Measurements from ENCODE around the gene LMCD1.

The LMCD1 gene

DNA sequence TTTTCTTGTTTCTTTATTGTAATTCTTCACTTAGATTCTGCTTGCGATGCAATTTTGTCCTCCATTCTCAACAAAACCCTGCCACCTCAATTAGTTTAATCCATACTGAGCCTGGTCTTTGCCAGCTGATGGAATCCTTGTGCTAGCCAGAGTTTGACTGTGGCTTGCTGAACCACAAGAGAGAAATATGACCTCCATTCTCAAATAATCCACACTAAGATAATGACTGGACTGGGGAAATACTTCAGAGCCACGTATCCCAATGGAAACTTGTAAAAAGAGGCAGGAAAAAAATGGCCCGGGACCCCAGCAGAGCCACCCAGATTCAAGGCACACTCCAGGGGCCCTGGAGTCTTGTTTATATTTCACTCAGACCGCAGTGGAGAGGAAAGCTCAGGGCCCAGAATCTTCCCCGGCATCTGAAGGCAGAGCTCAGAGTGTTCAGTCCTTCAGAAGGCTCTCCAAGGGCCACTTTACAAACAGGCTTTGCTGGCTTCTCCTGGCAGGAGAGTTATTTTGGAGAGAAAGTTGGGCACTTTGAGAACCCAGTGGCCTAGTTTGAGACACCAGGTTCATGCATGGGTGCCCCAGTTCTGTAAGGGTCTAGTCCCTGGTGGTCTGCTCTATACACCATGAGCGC, 80.3 kb downstream of the LMCD1 start:
- DNase-seq (ENCODE audit: low read depth in 2 of 2), result no peak

DNA sequence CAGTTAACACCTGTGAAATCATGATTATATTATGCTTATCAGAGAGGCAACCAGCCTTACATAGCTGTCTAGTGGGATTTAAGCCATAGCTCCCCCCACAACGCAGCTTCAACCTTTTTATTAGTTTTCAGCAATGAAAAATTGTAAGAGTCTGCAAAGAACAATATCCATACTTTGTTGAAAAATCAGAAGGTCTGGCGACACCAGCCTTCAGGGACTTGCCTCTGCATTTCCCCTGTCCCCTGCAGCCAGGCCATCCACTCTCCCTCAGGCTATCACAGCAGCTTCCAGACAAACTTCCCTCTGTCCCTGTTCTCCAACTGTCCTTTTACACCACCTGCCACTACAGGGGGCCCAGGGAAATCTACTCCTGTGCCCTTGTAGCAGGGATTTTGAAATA, 83.0 kb downstream of the LMCD1 start:
- no peak for DNase-seq (ENCODE audit: low read depth in 2 of 2)

DNA sequence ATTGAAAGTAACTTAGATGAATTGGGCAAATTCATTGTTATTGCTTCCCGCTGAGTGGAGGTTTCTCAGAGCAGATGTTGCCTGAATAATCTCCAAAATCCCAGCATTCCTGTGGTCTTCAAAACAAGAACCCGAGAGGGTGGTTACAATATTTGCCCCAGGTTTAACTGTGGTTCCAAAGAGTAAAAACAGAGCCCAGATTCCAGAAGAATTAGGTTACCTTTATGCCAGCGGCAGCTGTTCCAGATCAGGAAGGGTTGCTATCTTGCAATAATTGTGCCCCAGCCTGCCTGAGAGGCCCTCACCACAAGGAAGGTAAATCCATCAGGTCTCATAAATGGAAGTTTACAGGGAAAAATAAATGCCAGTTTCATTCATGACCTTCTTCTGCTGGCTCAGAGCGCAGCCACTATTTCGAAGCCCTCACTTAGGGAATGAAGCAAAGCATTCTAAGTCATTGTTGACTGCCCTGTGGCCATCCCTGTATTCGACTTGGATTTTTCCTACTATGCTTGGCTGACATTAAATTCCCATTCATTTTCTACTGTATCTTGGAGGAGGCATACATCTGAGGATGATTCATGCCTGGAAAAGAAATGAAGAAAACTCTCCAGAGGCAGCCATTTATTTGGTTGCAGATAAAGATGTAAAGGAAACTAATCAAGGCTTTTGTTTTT, 88.4 kb downstream of the LMCD1 start:
- DNase-seq (ENCODE audit: low read depth in 2 of 2), result no peak

DNA sequence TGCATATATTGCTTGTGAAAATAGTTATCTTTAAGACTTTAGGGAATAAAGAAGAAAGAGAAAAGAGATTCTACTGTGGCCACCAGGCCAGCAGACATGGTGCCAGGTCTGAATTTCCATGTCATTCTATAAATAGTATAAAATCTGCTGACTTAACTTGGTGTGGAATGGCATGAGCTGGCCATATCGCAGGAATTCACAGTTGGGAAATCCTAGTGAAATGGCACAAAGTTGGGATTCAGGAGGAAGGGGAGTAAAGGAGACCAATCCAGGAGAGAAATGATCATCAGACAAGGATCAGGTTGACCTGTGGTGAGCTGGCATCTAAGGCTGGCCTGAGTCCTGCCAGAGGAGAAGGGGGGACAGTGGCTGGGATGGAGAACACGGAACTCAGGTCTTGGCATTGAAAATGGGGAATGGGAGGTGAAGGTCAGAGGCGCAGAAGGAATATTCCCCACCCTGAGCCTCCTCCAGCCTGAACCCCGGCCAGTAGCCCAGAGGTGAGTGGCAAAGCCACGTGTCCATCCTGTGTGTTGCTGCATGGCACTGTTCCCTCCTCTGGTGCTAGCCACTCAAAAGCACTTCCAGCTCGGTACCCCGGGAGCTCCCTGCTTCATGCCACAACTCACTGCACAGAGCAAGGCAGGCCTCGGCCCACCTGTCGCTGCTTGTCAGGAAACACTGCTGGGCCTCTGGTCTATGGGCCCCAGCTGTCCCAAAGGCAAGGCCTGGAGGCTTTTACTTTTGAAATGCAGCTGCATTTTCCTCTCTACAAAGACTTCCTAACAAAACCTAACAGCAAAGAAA, 91.6 kb downstream of the LMCD1 start:
- no peak for DNase-seq (ENCODE audit: low read depth in 2 of 2)

DNA sequence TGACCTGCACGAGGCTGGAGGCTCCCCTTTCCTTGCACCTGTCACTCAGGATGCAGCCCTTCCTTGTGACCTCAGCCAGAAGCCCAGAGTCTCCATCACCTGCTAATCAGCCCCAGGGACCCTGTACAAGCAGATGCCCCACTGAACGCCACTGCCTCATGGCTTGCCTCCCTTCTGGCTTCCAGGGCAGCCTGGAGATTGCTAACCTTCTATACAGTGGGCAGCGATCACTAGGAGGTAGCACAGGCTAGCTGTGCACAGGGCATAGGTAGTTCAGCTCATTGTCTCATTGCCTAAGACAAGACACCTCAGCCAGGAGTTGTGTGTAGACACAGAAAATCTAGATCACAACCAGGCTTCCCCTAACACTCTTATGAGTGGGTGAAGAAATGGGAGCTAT, 93.6 kb downstream of the LMCD1 start:
- DNase-seq (ENCODE audit: low read depth in 2 of 2), result no peak

DNA sequence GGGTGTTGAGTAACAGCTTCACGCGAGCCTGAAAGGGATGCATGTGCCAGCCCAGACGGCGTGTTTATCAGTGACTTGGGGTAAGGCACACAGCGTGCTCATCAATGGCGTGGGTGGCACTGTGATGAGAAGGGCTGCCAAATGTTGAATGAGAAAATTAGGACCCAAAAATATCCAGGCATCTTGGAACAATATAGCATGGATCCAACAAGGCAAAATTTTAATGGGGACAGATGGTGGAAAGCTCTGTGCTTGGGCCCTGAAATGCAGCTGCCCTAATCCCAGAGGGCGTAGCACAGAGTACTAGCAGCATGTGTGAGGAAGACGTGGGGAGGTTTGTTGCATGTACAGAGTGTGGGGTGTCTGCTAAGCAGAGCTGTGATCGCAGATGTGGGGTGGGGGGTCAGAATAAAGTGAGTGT, 94.1 kb downstream of the LMCD1 start:
- no peak for DNase-seq (ENCODE audit: low read depth in 2 of 2)

DNA sequence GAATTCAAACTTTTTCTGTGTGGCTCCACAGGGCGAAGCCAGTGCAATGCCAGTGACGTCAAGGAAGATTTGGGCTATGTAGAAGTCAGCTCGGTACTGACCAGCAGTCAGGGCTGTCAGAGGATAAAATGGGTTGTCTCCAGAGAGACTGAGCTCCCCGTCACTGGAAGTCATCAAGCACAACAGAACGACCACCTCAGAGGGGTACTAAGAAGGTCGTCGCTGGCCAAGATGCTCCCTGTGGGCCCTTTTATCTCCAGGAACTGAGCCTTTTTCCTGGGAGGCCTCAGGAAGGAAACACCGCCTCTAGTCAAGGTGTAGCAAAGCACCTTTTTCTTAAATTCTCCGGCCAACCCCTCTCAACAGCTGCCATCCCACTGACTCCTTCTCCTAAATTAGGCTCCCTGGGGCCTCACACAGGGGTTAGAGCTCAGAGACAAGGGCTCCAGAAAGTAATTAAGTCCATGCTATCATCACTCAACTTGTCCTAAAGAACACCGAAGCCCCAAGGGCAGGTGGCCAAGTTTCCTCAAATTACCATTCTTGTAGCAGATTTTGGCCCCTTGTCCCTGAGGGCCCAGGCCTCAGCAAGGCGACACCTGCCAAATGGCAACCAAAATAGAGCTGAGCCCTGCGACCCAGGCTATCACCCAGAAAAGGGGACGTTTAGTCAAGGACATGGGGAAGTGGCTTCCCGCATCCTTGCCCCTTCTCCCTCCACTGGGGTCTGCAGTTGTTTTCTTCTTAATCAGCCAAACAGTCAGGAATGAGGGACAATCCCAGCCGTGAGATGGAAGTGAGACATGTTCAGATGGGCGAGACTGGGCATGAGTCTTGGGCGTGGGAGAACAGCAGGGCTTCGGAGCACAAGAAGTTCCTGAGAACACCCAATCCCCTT, 94.9 kb downstream of the LMCD1 start:
- no peak for DNase-seq (ENCODE audit: low read depth in 2 of 2)

DNA sequence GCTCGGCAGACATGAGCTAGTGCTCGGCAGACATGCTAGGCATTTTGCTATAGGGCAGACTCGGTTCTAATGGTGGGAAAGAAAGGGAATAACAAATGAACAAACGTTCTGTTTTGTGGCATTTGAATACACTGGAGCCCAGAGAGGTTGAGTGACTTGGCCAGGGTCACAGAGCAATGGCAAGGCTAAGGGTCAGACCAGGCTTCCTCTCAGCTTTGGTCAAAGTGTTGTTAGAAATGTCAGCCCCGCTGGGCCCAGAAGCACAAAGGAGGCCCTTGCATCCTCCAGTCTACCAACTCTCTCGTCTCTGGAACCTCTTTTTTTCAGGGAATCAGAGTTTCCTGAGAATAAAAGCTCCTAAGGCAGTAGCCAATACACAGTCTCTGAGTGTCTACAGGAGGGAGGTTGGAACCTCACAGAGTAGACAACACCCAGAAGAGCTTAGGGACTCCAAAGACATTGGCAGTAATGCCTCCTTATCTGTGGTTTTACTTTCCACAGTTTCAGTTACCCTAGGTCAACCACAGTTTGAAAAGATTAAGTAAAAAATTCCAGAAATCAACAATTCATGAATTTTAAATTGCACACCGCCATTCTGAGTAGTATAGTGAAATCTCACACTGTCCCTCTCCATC, 95.7 kb downstream of the LMCD1 start:
- DNase-seq (ENCODE audit: low read depth in 2 of 2), result no peak

DNA sequence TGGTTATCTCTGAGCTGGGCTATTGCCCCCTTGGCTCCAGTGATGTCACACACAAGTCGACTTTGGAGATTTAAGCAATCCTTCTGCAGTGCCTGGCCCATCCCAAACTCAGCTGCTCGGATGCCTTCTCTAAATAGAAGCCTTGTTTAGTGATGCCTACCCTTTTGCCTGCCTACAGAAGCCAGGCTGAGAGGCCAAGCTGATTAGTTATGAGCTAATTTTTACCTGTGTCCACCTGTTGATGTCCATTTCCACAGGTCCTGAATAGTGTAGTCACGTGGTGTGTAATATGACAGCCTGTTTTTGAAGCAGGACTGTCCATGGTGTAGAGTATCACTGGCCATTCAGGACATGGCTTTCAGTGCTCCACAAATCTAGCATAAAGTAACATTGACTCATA, 97.5 kb downstream of the LMCD1 start:
- DNase-seq (ENCODE audit: low read depth in 2 of 2), result no peak

DNA sequence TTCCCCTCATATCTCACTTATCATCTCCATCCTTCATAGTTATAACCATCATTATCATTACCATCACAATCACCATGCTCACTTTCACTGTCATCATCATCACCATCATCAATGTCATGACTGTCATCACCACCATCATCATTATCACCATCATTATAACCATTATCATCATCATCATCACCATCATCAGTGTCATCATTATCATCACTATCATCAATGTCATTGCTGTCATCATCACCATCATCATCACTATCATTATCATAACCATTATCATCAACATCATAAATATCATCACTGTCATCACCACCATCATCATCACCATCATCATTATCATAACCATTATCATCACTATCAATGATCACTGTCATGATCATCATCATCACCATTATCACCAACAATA, 98.8 kb downstream of the LMCD1 start:
- no peak for DNase-seq (ENCODE audit: low read depth in 2 of 2)

DNA sequence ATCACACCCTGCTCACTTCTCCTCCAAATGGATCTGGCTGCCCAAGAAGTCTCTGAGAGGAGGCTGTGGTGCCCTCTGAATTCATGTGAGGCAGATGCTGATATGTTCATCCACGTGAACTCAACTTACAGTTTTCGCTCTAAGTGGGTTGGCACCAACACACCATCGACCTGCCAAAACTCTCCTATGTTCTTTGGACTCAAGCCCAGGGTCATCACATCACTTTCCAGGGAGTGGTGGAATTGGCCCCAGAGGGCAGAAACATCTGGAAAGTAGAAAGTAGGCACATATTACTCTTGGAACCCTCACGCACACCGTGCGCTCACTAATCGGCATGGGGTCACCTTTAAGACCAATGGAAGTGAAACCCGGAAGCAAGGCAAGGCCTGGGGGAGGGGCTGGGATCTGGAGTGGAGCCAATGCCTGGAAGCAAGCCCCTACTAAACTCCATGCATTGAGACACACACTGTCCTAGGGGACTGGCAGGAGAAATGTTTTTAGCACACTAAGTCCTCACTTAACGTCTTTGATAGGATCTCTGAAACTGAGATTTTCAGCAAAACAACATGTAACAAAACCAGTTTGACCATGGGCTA, 101.6 kb downstream of the LMCD1 start:
- no peak for DNase-seq (ENCODE audit: low read depth in 2 of 2)

DNA sequence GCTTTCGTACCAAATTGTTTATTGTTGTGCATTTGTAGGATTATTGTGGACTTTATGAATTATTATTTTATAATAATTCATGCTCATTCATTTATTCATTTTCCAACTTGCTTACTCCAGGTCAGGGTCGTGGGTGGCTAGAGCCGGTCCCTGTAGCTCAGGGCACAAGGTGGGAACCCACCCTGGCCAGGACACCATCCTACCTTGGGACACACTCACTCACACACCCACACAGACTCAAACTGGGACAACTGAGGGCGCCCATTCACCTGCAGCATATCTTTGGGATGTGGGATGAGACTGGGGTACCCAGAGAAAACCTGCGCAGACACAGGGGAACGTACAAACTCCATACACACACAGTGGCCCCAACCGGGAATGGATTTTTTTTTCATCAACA, 102.4 kb downstream of the LMCD1 start:
- no peak for DNase-seq (ENCODE audit: low read depth in 2 of 2)

DNA sequence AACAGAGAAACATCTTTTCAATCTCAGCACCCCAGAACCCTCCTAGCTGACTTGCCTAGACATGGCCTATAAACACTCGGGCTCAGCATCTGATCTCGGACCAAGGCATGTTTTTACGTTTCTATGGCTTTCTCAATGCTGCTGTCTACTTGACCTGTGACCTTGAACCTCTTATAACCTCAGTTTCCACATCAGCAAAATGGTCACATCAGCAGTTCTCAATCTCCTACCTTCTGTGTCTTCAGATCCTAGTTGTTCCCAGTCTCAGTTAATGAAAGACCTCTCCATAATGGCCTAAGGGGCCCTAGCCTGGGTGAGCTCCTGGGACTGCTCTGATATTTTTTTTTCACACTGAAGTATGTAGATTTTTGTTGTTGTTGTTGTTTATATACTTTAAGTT, 103.4 kb downstream of the LMCD1 start:
- DNase-seq (ENCODE audit: low read depth in 2 of 2), result no peak

DNA sequence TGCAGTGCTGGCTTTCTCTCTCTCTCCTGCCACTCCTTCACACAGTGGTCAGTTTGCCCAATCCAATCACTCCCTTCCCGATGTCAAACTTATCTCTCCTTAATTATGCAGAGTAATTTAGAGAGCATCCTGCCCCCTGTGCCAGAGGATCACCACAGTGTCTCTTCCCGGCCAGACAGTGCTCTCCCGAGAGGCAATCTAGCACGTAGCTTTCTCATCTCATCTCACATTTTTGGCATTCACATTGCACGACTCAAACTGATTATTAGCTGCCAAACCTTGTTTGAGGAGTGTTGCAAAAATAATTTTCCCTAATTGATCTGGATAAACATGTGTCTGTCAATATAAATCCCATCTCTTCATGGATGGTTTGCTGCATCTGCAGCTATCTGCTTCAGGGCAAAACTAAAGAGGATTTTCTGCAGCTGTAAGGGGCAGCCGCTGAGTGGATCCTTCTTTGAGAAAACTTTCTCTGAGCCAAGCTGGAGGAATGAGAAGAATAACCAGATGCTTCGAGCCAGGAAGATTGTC, 105.1 kb downstream of the LMCD1 start:
- no peak for DNase-seq (ENCODE audit: low read depth in 2 of 2)

DNA sequence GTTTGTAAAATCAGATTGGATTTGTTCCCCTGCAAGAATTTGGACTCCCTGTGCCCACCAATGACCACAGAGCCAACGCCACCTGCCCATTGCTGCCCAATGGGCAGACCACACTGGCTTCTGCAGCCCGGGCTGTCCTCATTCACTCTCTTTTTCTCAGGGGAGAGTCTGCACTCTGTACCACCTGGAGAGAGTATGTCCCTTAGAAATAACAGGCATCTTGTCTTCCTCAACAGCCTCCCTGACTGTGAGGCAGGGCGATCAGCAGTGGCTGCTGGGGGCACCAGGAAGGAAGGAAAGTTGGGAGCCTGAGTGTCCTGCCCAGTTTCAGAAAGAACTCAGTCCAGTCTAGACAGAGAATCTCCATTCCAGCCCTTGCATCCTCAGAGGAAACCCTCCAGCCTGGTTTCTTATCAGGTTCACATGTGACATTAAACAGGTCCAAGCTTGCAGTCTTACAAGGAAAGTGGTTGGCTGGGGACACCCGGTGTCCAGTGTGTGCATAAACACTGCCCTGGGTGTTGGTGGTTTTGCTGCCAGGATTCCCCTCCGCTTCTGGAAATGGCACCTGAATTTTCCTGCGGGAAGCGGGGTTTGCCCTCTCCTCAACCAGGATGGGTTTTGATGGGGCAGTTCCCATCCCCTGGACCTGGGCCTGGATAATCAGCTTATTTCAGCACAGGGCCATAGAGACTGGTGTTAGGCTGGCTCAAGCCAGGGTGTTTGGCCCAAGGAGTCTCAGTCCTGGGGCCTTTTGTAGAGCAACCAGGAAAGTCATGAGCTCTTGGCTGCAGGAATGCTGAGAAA, 105.8 kb downstream of the LMCD1 start:
- no peak for DNase-seq (ENCODE audit: low read depth in 2 of 2)

DNA sequence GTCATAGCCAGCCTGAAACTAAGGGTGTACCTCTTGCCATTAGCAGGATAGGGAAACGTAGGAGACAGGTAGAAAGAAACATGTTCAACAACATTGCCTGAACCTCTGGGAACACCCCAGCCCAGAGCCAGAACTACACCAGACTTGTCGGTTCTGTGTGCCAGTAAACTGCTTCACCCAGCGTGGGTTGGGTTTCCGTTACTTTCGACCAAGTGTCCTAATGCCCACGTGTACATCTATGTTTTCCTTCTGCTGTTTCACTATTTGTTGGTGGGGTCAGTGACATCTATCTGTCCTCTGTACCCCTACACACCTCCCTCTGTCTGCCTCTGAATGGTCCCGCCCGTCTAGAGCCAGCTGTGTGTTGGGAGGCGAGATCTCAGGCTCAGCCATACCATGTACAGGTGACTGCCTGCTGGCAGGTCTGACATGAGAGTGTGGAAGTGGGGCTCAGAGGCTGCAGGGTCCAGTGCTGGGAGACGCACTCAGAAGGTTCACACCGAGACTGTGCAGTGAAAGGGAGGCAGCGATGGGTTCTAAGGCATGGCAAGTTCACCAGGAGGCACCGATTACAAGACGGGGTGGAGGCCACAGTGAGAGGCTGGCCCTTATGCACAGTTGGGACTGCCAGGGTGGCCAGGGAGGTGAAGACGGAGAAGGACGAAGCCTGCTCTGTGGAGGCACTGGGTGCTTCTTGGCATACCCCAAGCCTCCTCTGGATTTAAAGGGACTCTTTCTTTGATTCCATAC, 106.6 kb downstream of the LMCD1 start:
- DNase-seq (ENCODE audit: low read depth in 2 of 2), result no peak

DNA sequence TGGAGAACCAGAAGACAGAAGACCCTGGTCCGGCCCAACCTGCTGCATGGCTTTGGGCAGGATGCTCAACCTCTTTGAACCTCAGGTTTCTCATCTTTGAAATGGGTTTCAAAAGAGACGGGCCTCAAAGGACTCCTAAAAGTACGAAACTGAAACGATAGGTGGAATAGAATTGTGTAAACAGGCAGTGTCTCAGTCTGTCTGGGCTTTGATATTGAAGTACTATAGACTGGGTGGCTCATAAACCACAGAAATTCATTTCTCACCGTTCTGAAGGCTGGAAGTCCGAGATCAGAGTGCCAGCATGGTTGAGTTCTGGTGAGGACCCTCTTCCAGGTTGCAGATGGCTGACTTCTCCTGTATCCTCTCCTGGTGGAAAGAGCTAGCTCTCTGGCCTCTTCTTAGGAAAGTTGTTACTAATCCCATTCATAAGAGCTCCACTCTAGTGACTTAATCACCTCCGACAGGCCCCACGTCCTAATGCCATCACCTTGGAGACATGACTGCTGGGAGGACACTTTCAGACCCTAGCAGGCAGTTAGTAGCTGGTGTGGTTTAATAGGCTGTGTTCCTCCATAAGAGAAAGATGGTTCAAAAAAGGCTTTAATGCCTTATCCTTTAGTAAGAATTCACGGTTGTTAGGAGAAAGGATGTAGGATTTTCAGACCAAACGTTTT, 107.3 kb downstream of the LMCD1 start:
- no peak for DNase-seq (ENCODE audit: low read depth in 2 of 2)

DNA sequence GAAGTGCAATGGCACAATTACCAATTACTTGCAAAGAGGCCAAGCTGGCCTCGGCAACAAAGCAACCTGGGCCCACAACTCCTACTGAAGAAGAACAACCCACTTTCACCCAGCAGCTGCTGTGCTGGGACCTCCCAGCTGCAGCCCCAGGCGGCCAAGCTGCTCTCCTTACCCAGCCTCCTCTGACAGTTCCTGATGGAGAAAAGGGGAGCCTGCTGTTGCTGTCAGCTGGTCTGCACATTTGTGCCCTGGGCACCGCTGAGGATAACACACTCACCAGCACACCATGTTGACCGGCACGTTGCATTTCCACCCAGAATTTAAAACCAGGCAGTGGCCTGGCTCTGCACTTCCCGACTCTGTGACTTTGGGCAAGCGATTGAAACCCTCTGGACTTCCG, 109.3 kb downstream of the LMCD1 start:
- DNase-seq (ENCODE audit: low read depth in 2 of 2), result no peak

DNA sequence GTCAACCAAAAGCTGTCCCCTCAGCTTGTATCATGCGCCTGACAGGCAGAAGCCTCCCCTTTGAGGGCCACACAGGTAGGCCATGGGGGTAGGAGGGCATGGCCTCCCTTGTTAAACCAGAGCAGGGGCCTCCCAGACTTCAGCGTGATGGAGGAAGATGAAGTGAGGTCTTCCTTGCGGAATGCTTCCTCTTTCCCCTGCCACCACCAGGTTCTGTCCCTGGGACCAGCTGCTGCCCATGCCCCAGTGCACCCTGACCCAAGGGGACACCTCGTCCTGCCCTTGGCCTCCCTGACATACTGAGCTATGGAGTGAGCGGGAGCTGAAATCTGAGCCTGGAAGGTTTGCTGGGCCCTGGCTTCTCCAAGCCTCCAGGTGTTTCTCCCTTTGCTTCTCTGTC, 116.3 kb downstream of the LMCD1 start:
- no peak for DNase-seq (ENCODE audit: low read depth in 2 of 2)

Data from stimulated activated CD8-positive, alpha-beta memory T cell treated with anti-CD3 and anti-CD28 coated beads, Interleukin-7, amount 100 ng/mL, for 4 hours (primary cell).